ENCODE results near the gene PDCD5. TPM values are rescaled to one million over a fixed set of nuclear protein-coding genes. Genes with fewer than 3 reads are reported as not detected.
"Not testable (repeated sequence)": the region's sequence is repeated elsewhere in the genome, so short reads cannot be mapped to it uniquely, and the experiment has no call there.

PDCD5 gene
- total RNA-seq, 1 donor from 2014 or later, result 37.1 TPM

- Histone ChIP-seq H3K27ac (ENCODE audit: low read depth, low read length) (no peak overlapping the region), H3K27me3 (ENCODE audit: control insufficient read depth in 3 of 3, insufficient read depth in 3 of 3, low read length in 3 of 3) (peaks cover 0 to 2% (median 0%) of the 10 kb centered on the region in 3 donors), H3K9ac (ENCODE audit: low read depth in 1 of 3, low read length in 3 of 3) (no peak overlapping the region), H3K4me3 (ENCODE audit: low read length in 3 of 3) (no peak overlapping the region), H3K4me1 (ENCODE audit: control insufficient read depth in 3 of 3, insufficient read depth in 3 of 3, low read length in 3 of 3) (no peaks in the 10 kb centered on the region), H3K9me3 (ENCODE audit: control insufficient read depth in 3 of 3, low read length in 3 of 3) (no peaks in the 10 kb centered on the region), H3K36me3 (ENCODE audit: control insufficient read depth in 3 of 3, insufficient read depth in 3 of 3, low read length in 3 of 3) (no peaks in the 10 kb centered on the region)
Observed at GRCh38 chr19:32550666-32551065, 30.3 kb upstream of the PDCD5 start.

DNA sequence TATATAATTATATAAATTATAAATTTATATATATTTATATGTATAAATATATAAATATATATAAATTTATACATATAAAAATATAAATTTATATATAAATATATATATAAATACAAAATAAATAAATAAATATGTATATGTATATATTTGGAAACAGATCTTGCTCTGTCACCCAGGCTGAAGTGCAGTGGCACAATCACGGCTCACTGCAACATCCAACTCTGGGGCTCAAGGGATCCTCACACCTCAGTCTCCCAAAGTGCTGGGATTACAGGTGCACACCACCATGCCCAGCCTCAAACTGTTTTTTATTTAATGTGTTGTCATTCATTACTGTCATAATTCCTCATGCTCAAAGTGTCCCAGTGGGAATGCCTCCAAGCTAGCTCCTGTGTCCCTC lies 25.2 kb upstream of the PDCD5 start:
- H3K27ac ChIP-seq (ENCODE audit: low read depth, low read length), result no peak overlapping the region
- H3K36me3 ChIP-seq (ENCODE audit: control insufficient read depth in 3 of 3, insufficient read depth in 3 of 3, low read length in 3 of 3), result no peaks in the 10 kb centered on the region
- no peak overlapping the region for H3K9ac ChIP-seq (ENCODE audit: low read depth in 1 of 3, low read length in 3 of 3)
- no peak overlapping the region for H3K4me3 ChIP-seq (ENCODE audit: low read length in 3 of 3)
- H3K9me3 ChIP-seq (ENCODE audit: control insufficient read depth in 3 of 3, low read length in 3 of 3), result no peaks in the 10 kb centered on the region
- H3K4me1 ChIP-seq (ENCODE audit: control insufficient read depth in 3 of 3, insufficient read depth in 3 of 3, low read length in 3 of 3), result no peaks in the 10 kb centered on the region
- no peaks in the 10 kb centered on the region for H3K27me3 ChIP-seq (ENCODE audit: control insufficient read depth in 3 of 3, insufficient read depth in 3 of 3, low read length in 3 of 3)

DNA sequence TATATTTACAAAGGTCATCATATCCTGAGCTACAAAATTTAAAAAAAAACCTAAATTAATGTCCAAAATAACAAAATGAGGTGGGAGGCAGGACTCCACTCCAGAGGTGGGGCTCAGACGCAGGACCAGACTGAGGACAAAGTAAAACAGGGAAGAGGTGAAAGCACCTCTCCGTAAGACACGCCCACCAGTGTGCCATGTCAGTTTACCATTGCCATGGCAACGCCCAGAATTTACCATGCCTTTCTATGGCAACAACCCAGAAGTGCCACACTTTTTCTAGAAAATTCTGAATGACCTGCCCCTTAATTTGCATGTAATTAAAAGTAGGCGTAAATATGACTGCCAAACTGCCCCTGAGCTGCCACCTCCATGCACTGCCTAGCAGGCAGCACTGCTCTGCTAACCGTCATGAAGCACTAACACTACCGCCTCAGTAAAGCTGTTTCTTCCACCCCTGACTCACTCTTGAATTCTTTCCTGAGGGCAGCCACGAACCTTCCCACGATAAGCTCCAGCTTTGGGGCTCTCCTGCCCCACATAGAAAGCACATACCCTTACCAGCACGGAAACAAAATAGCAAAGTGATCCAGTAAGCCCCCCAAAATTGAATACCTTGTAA lies 22.3 kb upstream of the PDCD5 start:
- no peaks in the 10 kb centered on the region for H3K4me1 ChIP-seq (ENCODE audit: control insufficient read depth in 3 of 3, insufficient read depth in 3 of 3, low read length in 3 of 3)
- no peak overlapping the region for H3K27ac ChIP-seq (ENCODE audit: low read depth, low read length)
- H3K9me3 ChIP-seq (ENCODE audit: control insufficient read depth in 3 of 3, low read length in 3 of 3), result no peaks in the 10 kb centered on the region
- no peak overlapping the region for H3K4me3 ChIP-seq (ENCODE audit: low read length in 3 of 3)
- H3K36me3 ChIP-seq (ENCODE audit: control insufficient read depth in 3 of 3, insufficient read depth in 3 of 3, low read length in 3 of 3), result no peaks in the 10 kb centered on the region
- no peak overlapping the region for H3K9ac ChIP-seq (ENCODE audit: low read depth in 1 of 3, low read length in 3 of 3)
- no peaks in the 10 kb centered on the region for H3K27me3 ChIP-seq (ENCODE audit: control insufficient read depth in 3 of 3, insufficient read depth in 3 of 3, low read length in 3 of 3)

- no peaks in the 10 kb centered on the region for H3K4me1 ChIP-seq (ENCODE audit: control insufficient read depth in 3 of 3, insufficient read depth in 3 of 3, low read length in 3 of 3)
- H3K9ac ChIP-seq (ENCODE audit: low read depth in 1 of 3, low read length in 3 of 3), result no peak overlapping the region
- no peak overlapping the region for H3K27ac ChIP-seq (ENCODE audit: low read depth, low read length)
- H3K9me3 ChIP-seq (ENCODE audit: control insufficient read depth in 3 of 3, low read length in 3 of 3), result no peaks in the 10 kb centered on the region
- H3K36me3 ChIP-seq (ENCODE audit: control insufficient read depth in 3 of 3, insufficient read depth in 3 of 3, low read length in 3 of 3), result no peaks in the 10 kb centered on the region
- no peak overlapping the region for H3K4me3 ChIP-seq (ENCODE audit: low read length in 3 of 3)
- peaks cover 3 to 6% (median 5%) of the 10 kb centered on the region in 3 donors for H3K27me3 ChIP-seq (ENCODE audit: control insufficient read depth in 3 of 3, insufficient read depth in 3 of 3, low read length in 3 of 3)
Observed at GRCh38 chr19:32563761-32564160, 17.2 kb upstream of the PDCD5 start.

DNA sequence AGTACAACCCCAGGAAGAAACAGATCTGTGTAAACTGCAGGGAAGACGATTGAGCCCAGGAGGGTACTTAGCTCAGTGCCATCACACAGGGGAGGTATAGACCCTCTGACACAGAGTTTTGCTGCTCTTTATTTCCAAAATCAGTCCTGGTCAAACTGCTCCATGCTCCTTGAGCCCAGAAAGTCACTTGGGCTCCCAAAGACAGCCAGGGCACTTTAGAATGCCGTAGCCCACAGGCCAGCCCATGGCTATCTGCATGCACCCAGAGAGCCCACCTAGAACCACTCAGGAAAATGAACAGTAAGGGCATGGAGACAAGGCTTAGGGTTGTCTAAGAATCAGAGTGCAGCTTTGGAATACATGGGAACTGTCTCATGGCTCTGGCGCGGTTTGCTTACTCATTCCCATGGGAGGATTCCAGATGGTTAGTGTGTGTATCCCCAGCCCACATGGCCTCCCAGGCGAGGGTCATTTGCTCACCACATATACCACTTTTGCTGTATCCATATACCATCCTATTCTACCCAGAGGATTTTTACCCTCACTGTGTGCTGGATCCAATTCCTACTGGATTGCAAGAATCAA lies 14.7 kb upstream of the PDCD5 start:
- Histone ChIP-seq H3K4me1 (ENCODE audit: control insufficient read depth in 3 of 3, insufficient read depth in 3 of 3, low read length in 3 of 3) (no peaks in the 10 kb centered on the region), H3K27ac (ENCODE audit: low read depth, low read length) (no peak overlapping the region), H3K27me3 (ENCODE audit: control insufficient read depth in 3 of 3, insufficient read depth in 3 of 3, low read length in 3 of 3) (peaks cover 12 to 22% (median 13%) of the 10 kb centered on the region in 3 donors), H3K9ac (ENCODE audit: low read depth in 1 of 3, low read length in 3 of 3) (no peak overlapping the region), H3K9me3 (ENCODE audit: control insufficient read depth in 3 of 3, low read length in 3 of 3) (no peaks in the 10 kb centered on the region), H3K4me3 (ENCODE audit: low read length in 3 of 3) (no peak overlapping the region), H3K36me3 (ENCODE audit: control insufficient read depth in 3 of 3, insufficient read depth in 3 of 3, low read length in 3 of 3) (no peaks in the 10 kb centered on the region)

GRCh38 chr19:32567486-32567885 lies 13.5 kb upstream of the PDCD5 start:
- Histone ChIP-seq H3K4me3 (ENCODE audit: low read length in 3 of 3) (no peak overlapping the region), H3K4me1 (ENCODE audit: control insufficient read depth in 3 of 3, insufficient read depth in 3 of 3, low read length in 3 of 3) (no peaks in the 10 kb centered on the region), H3K27me3 (ENCODE audit: control insufficient read depth in 3 of 3, insufficient read depth in 3 of 3, low read length in 3 of 3) (peaks cover 12 to 22% (median 13%) of the 10 kb centered on the region in 3 donors), H3K27ac (ENCODE audit: low read depth, low read length) (no peak overlapping the region), H3K9me3 (ENCODE audit: control insufficient read depth in 3 of 3, low read length in 3 of 3) (no peaks in the 10 kb centered on the region), H3K9ac (ENCODE audit: low read depth in 1 of 3, low read length in 3 of 3) (no peak overlapping the region), H3K36me3 (ENCODE audit: control insufficient read depth in 3 of 3, insufficient read depth in 3 of 3, low read length in 3 of 3) (no peaks in the 10 kb centered on the region)

- Histone ChIP-seq H3K9ac (ENCODE audit: low read depth in 1 of 3, low read length in 3 of 3) (no peak overlapping the region), H3K36me3 (ENCODE audit: control insufficient read depth in 3 of 3, insufficient read depth in 3 of 3, low read length in 3 of 3) (no peaks in the 10 kb centered on the region), H3K4me3 (ENCODE audit: low read length in 3 of 3) (no peak overlapping the region), H3K27ac (ENCODE audit: low read depth, low read length) (no peak overlapping the region), H3K9me3 (ENCODE audit: control insufficient read depth in 3 of 3, low read length in 3 of 3) (no peaks in the 10 kb centered on the region), H3K27me3 (ENCODE audit: control insufficient read depth in 3 of 3, insufficient read depth in 3 of 3, low read length in 3 of 3) (peaks cover 12 to 28% (median 13%) of the 10 kb centered on the region in 3 donors), H3K4me1 (ENCODE audit: control insufficient read depth in 3 of 3, insufficient read depth in 3 of 3, low read length in 3 of 3) (no peaks in the 10 kb centered on the region)
Observed at GRCh38 chr19:32570081-32570785, 10.8 kb upstream of the PDCD5 start.

GRCh38 chr19:32571471-32572075 lies 9.4 kb upstream of the PDCD5 start:
- not testable (repeated sequence) for H3K36me3 ChIP-seq (ENCODE audit: control insufficient read depth in 3 of 3, insufficient read depth in 3 of 3, low read length in 3 of 3); H3K9ac ChIP-seq (ENCODE audit: low read depth in 1 of 3, low read length in 3 of 3); H3K4me1 ChIP-seq (ENCODE audit: control insufficient read depth in 3 of 3, insufficient read depth in 3 of 3, low read length in 3 of 3); H3K9me3 ChIP-seq (ENCODE audit: control insufficient read depth in 3 of 3, low read length in 3 of 3); H3K4me3 ChIP-seq (ENCODE audit: low read length in 3 of 3); H3K27ac ChIP-seq (ENCODE audit: low read depth, low read length)
- H3K27me3 ChIP-seq (ENCODE audit: control insufficient read depth in 3 of 3, insufficient read depth in 3 of 3, low read length in 3 of 3), result peaks cover 8 to 28% (median 12%) of the 10 kb centered on the region in 3 donors

DNA sequence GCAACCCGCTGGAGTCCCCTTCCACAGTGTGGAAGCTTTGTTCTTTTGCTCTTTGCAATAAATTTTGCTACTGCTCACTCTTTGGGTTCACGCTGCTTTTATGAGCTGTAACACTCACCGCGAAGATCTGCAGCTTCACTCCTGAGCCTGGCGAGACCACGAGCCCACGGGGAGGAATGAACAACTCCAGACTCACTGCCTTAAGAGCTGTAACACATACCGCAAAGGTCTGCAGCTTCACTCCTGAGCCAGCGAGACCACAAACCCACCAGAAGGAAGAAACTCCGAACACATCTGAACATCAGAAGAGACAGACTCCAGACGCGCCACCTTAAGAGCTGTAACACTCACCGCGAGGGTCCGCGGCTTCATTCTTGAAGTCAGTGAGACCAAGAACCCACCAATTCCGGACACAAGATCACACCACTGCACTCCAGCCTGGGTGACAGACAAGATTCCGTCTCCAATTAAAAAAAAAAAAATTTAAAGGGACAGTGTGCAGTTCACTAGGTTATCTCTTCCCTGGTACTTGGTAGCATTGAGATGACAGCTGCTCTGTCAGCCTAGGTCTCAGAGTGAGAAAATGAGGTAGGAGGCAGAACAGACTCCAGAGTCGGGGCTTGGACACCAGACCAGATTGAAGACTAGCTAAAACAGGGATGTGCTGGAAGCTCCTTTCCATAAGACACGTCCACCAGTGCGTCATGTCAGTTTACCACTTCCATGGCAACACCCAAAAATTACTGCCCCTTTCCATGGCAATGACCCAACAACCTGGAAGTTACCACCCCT lies 8.1 kb upstream of the PDCD5 start:
- not testable (repeated sequence) for H3K9me3 ChIP-seq (ENCODE audit: control insufficient read depth in 3 of 3, low read length in 3 of 3); H3K4me1 ChIP-seq (ENCODE audit: control insufficient read depth in 3 of 3, insufficient read depth in 3 of 3, low read length in 3 of 3); H3K9ac ChIP-seq (ENCODE audit: low read depth in 1 of 3, low read length in 3 of 3); H3K27ac ChIP-seq (ENCODE audit: low read depth, low read length); H3K36me3 ChIP-seq (ENCODE audit: control insufficient read depth in 3 of 3, insufficient read depth in 3 of 3, low read length in 3 of 3); H3K4me3 ChIP-seq (ENCODE audit: low read length in 3 of 3)
- peaks cover 8 to 22% (median 9%) of the 10 kb centered on the region in 3 donors for H3K27me3 ChIP-seq (ENCODE audit: control insufficient read depth in 3 of 3, insufficient read depth in 3 of 3, low read length in 3 of 3)

Data from skeletal muscle tissue (tissue), 4 donors.